IMR-90 (cell line): ENCODE measurements around the gene NR1I2.

Experiments used
- CEBPB ChIP-seq: IDR thresholded peaks from 2 replicates; pipeline ENCODE4 v1.6.1; 2012; ENCODE audit warnings: low read depth, low read length, improper control_type of control experiment
- FOS ChIP-seq: fragments of 150-350 bp; IDR thresholded peaks from 2 replicates; pipeline ENCODE4 v1.6.1; 2016; ENCODE audit warnings: low read depth, low read length
- MAZ ChIP-seq: IDR thresholded peaks from 2 replicates; pipeline ENCODE4 v1.6.1; 2012; ENCODE audit warnings: low read depth, mild to moderate bottlenecking, low read length, improper control_type of control experiment, moderate library complexity, borderline replicate concordance
- MXI1 ChIP-seq: IDR thresholded peaks from 2 replicates; pipeline ENCODE4 v1.6.1; 2012; ENCODE audit warnings: low read depth, mild to moderate bottlenecking, low read length, moderate library complexity, borderline replicate concordance
- POLR2A ChIP-seq: IDR thresholded peaks from 2 replicates; pipeline ENCODE4 v1.6.1; 2012; ENCODE audit warnings: mild to moderate bottlenecking, low read depth, low read length
- RAD21 ChIP-seq: IDR thresholded peaks from 2 replicates; pipeline ENCODE4 v1.6.1; 2012; ENCODE audit warnings: low read length, improper control_type of control experiment
- TF ChIP-seq, protein P1 (sequence below): conservative IDR thresholded peaks from 2 replicates; pipeline ENCODE4 v1.5.1; 2012; ENCODE audit warnings: mild to moderate bottlenecking, low read depth, low read length, improper control_type of control experiment

DNA sequence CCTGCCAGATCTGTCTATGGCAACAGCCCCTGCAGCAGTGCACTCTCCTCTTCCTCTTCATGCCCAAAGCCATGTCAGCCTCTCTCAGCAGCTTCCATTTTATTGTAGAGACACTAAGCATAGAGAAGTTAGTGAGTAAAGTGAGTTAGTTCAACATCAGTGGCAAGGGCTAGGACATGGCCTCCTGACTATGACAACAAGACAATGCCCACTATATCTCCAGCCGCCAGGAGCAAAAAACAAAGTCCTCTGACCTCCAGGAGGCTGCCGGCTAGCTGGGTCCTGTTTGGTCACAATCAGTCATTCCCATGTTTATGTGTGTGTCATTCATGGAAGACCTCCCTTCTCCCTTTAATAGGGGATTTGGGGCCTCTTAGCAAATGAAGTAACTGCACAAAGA lies 14.9 kb downstream of the NR1I2 start:
- TF ChIP-seq FOS: no peak
- TF ChIP-seq, protein P1, sequence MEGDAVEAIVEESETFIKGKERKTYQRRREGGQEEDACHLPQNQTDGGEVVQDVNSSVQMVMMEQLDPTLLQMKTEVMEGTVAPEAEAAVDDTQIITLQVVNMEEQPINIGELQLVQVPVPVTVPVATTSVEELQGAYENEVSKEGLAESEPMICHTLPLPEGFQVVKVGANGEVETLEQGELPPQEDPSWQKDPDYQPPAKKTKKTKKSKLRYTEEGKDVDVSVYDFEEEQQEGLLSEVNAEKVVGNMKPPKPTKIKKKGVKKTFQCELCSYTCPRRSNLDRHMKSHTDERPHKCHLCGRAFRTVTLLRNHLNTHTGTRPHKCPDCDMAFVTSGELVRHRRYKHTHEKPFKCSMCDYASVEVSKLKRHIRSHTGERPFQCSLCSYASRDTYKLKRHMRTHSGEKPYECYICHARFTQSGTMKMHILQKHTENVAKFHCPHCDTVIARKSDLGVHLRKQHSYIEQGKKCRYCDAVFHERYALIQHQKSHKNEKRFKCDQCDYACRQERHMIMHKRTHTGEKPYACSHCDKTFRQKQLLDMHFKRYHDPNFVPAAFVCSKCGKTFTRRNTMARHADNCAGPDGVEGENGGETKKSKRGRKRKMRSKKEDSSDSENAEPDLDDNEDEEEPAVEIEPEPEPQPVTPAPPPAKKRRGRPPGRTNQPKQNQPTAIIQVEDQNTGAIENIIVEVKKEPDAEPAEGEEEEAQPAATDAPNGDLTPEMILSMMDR: no peak
- TF ChIP-seq MXI1: no peak
- TF ChIP-seq RAD21: no peak
- no peak for TF ChIP-seq CEBPB
- no peak for TF ChIP-seq MAZ
- TF ChIP-seq POLR2A: no peak
